Karpas-422 (cell line): ENCODE measurements around the gene TDRD10. TPM values are rescaled to one million over a fixed set of nuclear protein-coding genes. Genes with fewer than 3 reads are reported as not detected.
A peak's percentile ranks its signal among the peaks of the same experiment; 100 is the strongest.

Experiments
- DNase-seq: peaks from one replicate; pipeline ENCODE4 v3.0.0-alpha.2; 2015
- H2AFZ ChIP-seq: fragments of 200-600 bp; sonication (generic); 2 replicates; pipeline ENCODE4 v1.6.1; 2014; ENCODE audit warnings: antibody characterized with exemption, low read length, mixed read lengths
- H3K27ac ChIP-seq: fragments of 200-600 bp; sonication (generic); 2 replicates; pipeline ENCODE4 v1.5.1; 2014; ENCODE audit warnings: mild to moderate bottlenecking, low read length, moderate library complexity
- H3K27me3 ChIP-seq: fragments of 200-600 bp; sonication (generic); 2 replicates; pipeline ENCODE4 v1.6.1; 2014; ENCODE audit warnings: low read length, mixed read lengths
- H3K36me3 ChIP-seq: fragments of 200-600 bp; sonication (generic); 2 replicates; pipeline ENCODE4 v1.6.1; 2014; ENCODE audit warnings: low read length, mixed read lengths; ENCODE audit not compliant: insufficient read depth
- H3K4me1 ChIP-seq: fragments of 200-600 bp; sonication (generic); 2 replicates; pipeline ENCODE4 v1.6.1; 2014; ENCODE audit warnings: mild to moderate bottlenecking, low read length, mixed read lengths
- H3K4me2 ChIP-seq: fragments of 200-600 bp; sonication (generic); 2 replicates; pipeline ENCODE4 v1.6.1; 2014; ENCODE audit warnings: low read length, low read depth, mild to moderate bottlenecking; ENCODE audit not compliant: poor library complexity, severe bottlenecking
- H3K4me3 ChIP-seq: fragments of 200-600 bp; sonication (generic); 2 replicates; pipeline ENCODE4 v1.5.1; 2014; ENCODE audit warnings: mild to moderate bottlenecking, antibody characterized with exemption, low read length, mixed read lengths
- H3K79me2 ChIP-seq: fragments of 200-600 bp; sonication (generic); 2 replicates; pipeline ENCODE4 v1.6.1; 2014; ENCODE audit warnings: mild to moderate bottlenecking, low read length, mixed read lengths
- H3K9ac ChIP-seq: fragments of 200-600 bp; sonication (generic); 2 replicates; pipeline ENCODE4 v1.6.0; 2014; ENCODE audit warnings: low read length
- H3K9me2 ChIP-seq: fragments of 200-600 bp; sonication (generic), shearing (Covaris generic); replicated peaks from 2 replicates; pipeline ENCODE4 v1.6.0; 2014; ENCODE audit warnings: mild to moderate bottlenecking, low read length, moderate library complexity; ENCODE audit not compliant: insufficient read depth
- H3K9me3 ChIP-seq: fragments of 300-700, 200-600 bp; sonication (generic); 2 replicates; pipeline ENCODE4 v1.6.1; 2014; ENCODE audit warnings: low read length, mixed read lengths
- H4K20me1 ChIP-seq: fragments of 200-600 bp; sonication (generic); 2 replicates; pipeline ENCODE4 v1.6.1; 2014; ENCODE audit warnings: mild to moderate bottlenecking, antibody characterized with exemption, low read length, low read depth; ENCODE audit not compliant: insufficient read depth
- total RNA-seq: library from RNA; depleted of rRNA; stranded (reverse); fragments of >200 nt; shearing (Covaris generic); gene quantifications from 2 replicates; pipeline ENCODE4 v1.2.3, GENCODE V29; 2014; ENCODE audit warnings: low replicate concordance

TDRD10 gene
- total RNA-seq, 1 experiment from 2014 or later, result not detected

DNA sequence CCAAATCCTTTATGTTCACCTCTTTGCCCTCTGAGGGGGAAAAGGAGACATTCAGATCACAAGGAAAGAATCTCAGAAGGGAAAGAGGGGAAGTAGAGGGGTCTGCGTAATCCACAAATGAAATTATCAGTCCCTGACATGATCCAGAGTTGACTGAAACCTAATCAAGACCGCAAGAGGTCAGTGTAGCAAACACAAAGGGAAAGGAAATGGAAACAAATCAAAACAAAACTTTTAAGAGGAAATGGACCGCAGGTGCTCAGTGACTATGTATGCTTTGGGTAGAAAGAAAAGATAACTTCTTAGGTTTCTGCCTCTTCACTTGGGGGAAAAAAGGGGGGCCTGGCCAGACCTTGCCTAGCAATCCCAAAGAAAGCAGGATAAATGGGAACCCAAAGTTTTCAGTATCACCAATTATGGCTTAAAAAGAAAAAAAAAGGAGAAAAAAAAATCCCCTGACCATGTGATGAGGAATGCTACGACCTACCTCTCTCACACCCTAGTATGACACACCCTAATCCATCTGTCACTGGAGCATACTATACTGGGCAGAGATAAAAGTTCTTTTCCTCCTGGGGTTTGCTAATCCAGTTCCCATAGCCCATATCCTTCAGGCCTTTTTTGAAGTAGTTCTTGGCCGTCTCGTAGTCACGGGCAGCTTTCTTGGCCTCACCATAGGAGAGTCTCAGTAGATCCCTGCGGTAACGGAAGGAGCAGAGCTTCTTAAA is 82.4 kb downstream of the TDRD10 start:
- peaks cover 20% of the 10 kb centered on the region for H3K4me1 ChIP-seq
- H3K9ac ChIP-seq, result no peak overlapping the region
- no peaks in the 10 kb centered on the region for H3K27me3 ChIP-seq
- H3K27ac ChIP-seq, result 0 out of 2 replicates have a peak overlapping the region, but pooled peaks have one; percentile 18
- H3K9me2 ChIP-seq, result no peaks in the 10 kb centered on the region
- H3K79me2 ChIP-seq, result peaks cover 4% of the 10 kb centered on the region; the same call in 1 of the 2 replicates
- peaks cover 30% of the 10 kb centered on the region; the same call in 1 of the 2 replicates for H4K20me1 ChIP-seq
- DNase-seq, result no peak
- H3K4me3 ChIP-seq, result no peak overlapping the region
- no peak overlapping the region for H2AFZ ChIP-seq
- H3K4me2 ChIP-seq, result no peak overlapping the region
- H3K36me3 ChIP-seq, result peaks cover 68% of the 10 kb centered on the region
- no peaks in the 10 kb centered on the region for H3K9me3 ChIP-seq

GRCh38 chr1:154586231-154586630 is 84.2 kb downstream of the TDRD10 start:
- Histone ChIP-seq H3K9ac (no peak overlapping the region), H2AFZ (no peak overlapping the region), H3K9me2 (no peaks in the 10 kb centered on the region), H4K20me1 (peaks cover 26% of the 10 kb centered on the region; the same call in 1 of the 2 replicates), H3K9me3 (no peaks in the 10 kb centered on the region), H3K4me2 (no peak overlapping the region), H3K27ac (no peak overlapping the region), H3K4me3 (no peak overlapping the region), H3K36me3 (peaks cover 74% of the 10 kb centered on the region), H3K4me1 (peaks cover 9% of the 10 kb centered on the region; the same call in 1 of the 2 replicates), H3K27me3 (no peaks in the 10 kb centered on the region), H3K79me2 (peaks cover 4% of the 10 kb centered on the region; the same call in 1 of the 2 replicates)
- DNase-seq, result no peak

- Histone ChIP-seq H2AFZ (no peak overlapping the region), H3K27me3 (no peaks in the 10 kb centered on the region), H3K4me2 (no peak overlapping the region), H3K4me3 (no peak overlapping the region), H3K79me2 (peaks cover 4% of the 10 kb centered on the region; the same call in 1 of the 2 replicates), H4K20me1 (peaks cover 25% of the 10 kb centered on the region; the same call in 1 of the 2 replicates), H3K4me1 (peaks cover 9% of the 10 kb centered on the region; the same call in 1 of the 2 replicates), H3K9me2 (no peaks in the 10 kb centered on the region), H3K27ac (no peak overlapping the region), H3K9me3 (no peaks in the 10 kb centered on the region), H3K9ac (no peak overlapping the region), H3K36me3 (peaks cover 75% of the 10 kb centered on the region)
- no peak for DNase-seq
Measured at GRCh38 chr1:154586641-154587040, 84.6 kb downstream of the TDRD10 start.

GRCh38 chr1:154589780-154590179 is 87.8 kb downstream of the TDRD10 start:
- no peaks in the 10 kb centered on the region for H3K9me2 ChIP-seq
- peaks cover 18% of the 10 kb centered on the region for H3K79me2 ChIP-seq
- no peak overlapping the region for H3K4me3 ChIP-seq
- H3K9ac ChIP-seq, result no peak overlapping the region
- H3K4me2 ChIP-seq, result no peak overlapping the region
- peaks cover 65% of the 10 kb centered on the region for H3K36me3 ChIP-seq
- peaks cover 4% of the 10 kb centered on the region; the same call in 1 of the 2 replicates for H3K4me1 ChIP-seq
- no peak overlapping the region for H2AFZ ChIP-seq
- DNase-seq, result no peak
- no peaks in the 10 kb centered on the region for H3K9me3 ChIP-seq
- peaks cover 4% of the 10 kb centered on the region; the same call in 1 of the 2 replicates for H4K20me1 ChIP-seq
- H3K27ac ChIP-seq, result no peak overlapping the region
- H3K27me3 ChIP-seq, result no peaks in the 10 kb centered on the region

GRCh38 chr1:154590756-154591155 is 88.7 kb downstream of the TDRD10 start:
- Histone ChIP-seq H4K20me1 (peaks cover 4% of the 10 kb centered on the region; the same call in 1 of the 2 replicates), H2AFZ (no peak overlapping the region), H3K79me2 (peaks cover 24% of the 10 kb centered on the region), H3K9me3 (no peaks in the 10 kb centered on the region), H3K4me3 (no peak overlapping the region), H3K4me2 (no peak overlapping the region), H3K36me3 (peaks cover 62% of the 10 kb centered on the region), H3K27ac (no peak overlapping the region), H3K27me3 (no peaks in the 10 kb centered on the region), H3K9me2 (no peaks in the 10 kb centered on the region), H3K9ac (no peak overlapping the region), H3K4me1 (no peaks in the 10 kb centered on the region)
- DNase-seq, result no peak

- peaks cover 27% of the 10 kb centered on the region for H3K79me2 ChIP-seq
- H3K4me2 ChIP-seq, result no peak overlapping the region
- no peaks in the 10 kb centered on the region for H3K4me1 ChIP-seq
- H3K4me3 ChIP-seq, result no peak overlapping the region
- H3K27me3 ChIP-seq, result no peaks in the 10 kb centered on the region
- DNase-seq, result no peak
- no peak overlapping the region for H3K27ac ChIP-seq
- H3K36me3 ChIP-seq, result peaks cover 61% of the 10 kb centered on the region
- peaks cover 4% of the 10 kb centered on the region; the same call in 1 of the 2 replicates for H4K20me1 ChIP-seq
- H3K9ac ChIP-seq, result no peak overlapping the region
- no peaks in the 10 kb centered on the region for H3K9me2 ChIP-seq
- no peak overlapping the region for H2AFZ ChIP-seq
- no peaks in the 10 kb centered on the region for H3K9me3 ChIP-seq
Measured at GRCh38 chr1:154591206-154591605, 89.2 kb downstream of the TDRD10 start.

DNA sequence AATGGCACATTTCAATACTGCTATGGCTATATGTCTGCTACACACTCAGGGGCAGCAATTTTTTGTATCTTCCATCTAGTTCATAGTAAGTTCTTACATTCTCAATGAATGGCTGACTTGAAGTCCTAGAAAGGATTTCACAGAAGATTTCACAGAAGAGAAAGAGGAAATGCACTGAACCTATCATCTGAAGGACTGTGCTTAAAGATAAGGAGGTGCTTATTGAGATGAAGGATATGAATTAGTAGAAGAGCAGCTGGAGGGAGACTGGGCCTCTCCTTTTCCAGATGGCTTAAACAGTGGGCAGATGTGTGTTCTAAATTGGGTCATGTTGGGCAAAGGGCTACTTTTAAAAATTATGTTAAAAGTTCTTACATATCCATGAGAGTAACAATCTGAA is 91.4 kb downstream of the TDRD10 start:
- Histone ChIP-seq H3K9me2 (no peaks in the 10 kb centered on the region), H2AFZ (no peak overlapping the region), H3K4me2 (no peak overlapping the region), H3K4me1 (no peaks in the 10 kb centered on the region), H3K9me3 (no peaks in the 10 kb centered on the region), H3K79me2 (peaks cover 39% of the 10 kb centered on the region), H3K27me3 (no peaks in the 10 kb centered on the region), H3K27ac (no peak overlapping the region), H3K9ac (no peak overlapping the region), H3K36me3 (peaks cover 56% of the 10 kb centered on the region), H3K4me3 (no peak overlapping the region), H4K20me1 (0 out of 2 replicates have a peak, but pooled peaks cover 3% of the 10 kb centered on the region)
- no peak for DNase-seq

DNA sequence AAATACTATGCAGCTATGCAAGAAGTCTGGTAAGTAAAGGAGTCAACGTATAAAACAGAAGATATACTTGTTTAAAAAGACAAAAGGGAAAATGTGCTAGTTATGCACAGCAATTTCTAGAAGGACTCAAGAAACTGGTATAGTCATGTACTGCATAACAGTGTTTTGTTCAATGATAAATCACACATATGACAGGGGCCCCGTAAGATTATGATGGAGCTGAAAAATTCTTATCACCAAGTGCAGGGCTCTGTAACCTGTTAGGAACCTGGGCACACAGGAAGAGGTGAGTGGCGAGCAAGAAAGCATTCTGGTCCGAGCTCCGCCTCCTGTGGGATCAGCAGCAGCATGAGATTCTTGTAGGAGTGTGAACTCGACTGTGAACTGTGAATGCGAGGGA is 92.8 kb downstream of the TDRD10 start:
- DNase-seq, result no peak
- Histone ChIP-seq H3K36me3 (peaks cover 61% of the 10 kb centered on the region), H3K4me2 (no peak overlapping the region), H3K9ac (no peak overlapping the region), H2AFZ (no peak overlapping the region), H3K9me3 (no peaks in the 10 kb centered on the region), H3K27me3 (no peaks in the 10 kb centered on the region), H3K4me1 (no peaks in the 10 kb centered on the region), H3K79me2 (peaks cover 53% of the 10 kb centered on the region), H3K27ac (no peak overlapping the region), H3K9me2 (no peaks in the 10 kb centered on the region), H4K20me1 (peaks cover 16% of the 10 kb centered on the region), H3K4me3 (no peak overlapping the region)
